Suprapubic skin (tissue), 4 donors: ENCODE results near the gene SLC26A9.

Experiments used
- POLR2A ChIP-seq, 2 donors: fragments of 450-650 bp; IDR thresholded peaks; one replicate each; pipeline ENCODE4 v1.6.1; 2017; ENCODE audit warnings: antibody characterized with exemption in 2 of 2, mild to moderate bottlenecking in 2 of 2, moderate library complexity in 2 of 2
- POLR2AphosphoS5 ChIP-seq, 3 donors: sonication (generic); formaldehyde crosslinking; IDR thresholded peaks; one replicate each; pipeline ENCODE4 v1.6.1; 2017; ENCODE audit warnings: antibody characterized with exemption in 3 of 3
- TF ChIP-seq, protein P1 (sequence below), 2 donors: fragments of 200-600 bp in 1 of 2; fragments of 450-650 bp in 1 of 2; sonication (generic) in 1 of 2; IDR thresholded peaks; one replicate each; pipeline ENCODE4 v1.5.1; 2016 to 2019; ENCODE audit warnings: antibody characterized with exemption in 2 of 2, mild to moderate bottlenecking in 1 of 2, moderate library complexity in 1 of 2

- TF ChIP-seq POLR2AphosphoS5 (IDR thresholded peaks at IDR 0.05) (no peak), POLR2A (IDR thresholded peaks at IDR 0.05) (no peak)
- TF ChIP-seq, protein P1, sequence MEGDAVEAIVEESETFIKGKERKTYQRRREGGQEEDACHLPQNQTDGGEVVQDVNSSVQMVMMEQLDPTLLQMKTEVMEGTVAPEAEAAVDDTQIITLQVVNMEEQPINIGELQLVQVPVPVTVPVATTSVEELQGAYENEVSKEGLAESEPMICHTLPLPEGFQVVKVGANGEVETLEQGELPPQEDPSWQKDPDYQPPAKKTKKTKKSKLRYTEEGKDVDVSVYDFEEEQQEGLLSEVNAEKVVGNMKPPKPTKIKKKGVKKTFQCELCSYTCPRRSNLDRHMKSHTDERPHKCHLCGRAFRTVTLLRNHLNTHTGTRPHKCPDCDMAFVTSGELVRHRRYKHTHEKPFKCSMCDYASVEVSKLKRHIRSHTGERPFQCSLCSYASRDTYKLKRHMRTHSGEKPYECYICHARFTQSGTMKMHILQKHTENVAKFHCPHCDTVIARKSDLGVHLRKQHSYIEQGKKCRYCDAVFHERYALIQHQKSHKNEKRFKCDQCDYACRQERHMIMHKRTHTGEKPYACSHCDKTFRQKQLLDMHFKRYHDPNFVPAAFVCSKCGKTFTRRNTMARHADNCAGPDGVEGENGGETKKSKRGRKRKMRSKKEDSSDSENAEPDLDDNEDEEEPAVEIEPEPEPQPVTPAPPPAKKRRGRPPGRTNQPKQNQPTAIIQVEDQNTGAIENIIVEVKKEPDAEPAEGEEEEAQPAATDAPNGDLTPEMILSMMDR (IDR thresholded peaks at IDR 0.05): no peak
These were observed 27.2 kb upstream of the SLC26A9 start for GRCh38 chr1:205970486-205970885.
